GM19468 (cell line): ENCODE results near the gene PSTPIP2.
"Not testable (repeated sequence)": the region's sequence is repeated elsewhere in the genome, so short reads cannot be mapped to it uniquely, and the experiment has no call there.

Source experiments
- ATAC-seq: cut with Tn5 transposase; IDR thresholded peaks from one replicate; pipeline ENCODE4 v1.9.1; 2021; ENCODE audit warnings: mild to moderate bottlenecking, moderate library complexity, moderate number of reproducible peaks; ENCODE audit not compliant: unreplicated experiment; ENCODE audit errors: extremely low read depth

Gene PSTPIP2, protein sequence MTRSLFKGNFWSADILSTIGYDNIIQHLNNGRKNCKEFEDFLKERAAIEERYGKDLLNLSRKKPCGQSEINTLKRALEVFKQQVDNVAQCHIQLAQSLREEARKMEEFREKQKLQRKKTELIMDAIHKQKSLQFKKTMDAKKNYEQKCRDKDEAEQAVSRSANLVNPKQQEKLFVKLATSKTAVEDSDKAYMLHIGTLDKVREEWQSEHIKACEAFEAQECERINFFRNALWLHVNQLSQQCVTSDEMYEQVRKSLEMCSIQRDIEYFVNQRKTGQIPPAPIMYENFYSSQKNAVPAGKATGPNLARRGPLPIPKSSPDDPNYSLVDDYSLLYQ

DNA sequence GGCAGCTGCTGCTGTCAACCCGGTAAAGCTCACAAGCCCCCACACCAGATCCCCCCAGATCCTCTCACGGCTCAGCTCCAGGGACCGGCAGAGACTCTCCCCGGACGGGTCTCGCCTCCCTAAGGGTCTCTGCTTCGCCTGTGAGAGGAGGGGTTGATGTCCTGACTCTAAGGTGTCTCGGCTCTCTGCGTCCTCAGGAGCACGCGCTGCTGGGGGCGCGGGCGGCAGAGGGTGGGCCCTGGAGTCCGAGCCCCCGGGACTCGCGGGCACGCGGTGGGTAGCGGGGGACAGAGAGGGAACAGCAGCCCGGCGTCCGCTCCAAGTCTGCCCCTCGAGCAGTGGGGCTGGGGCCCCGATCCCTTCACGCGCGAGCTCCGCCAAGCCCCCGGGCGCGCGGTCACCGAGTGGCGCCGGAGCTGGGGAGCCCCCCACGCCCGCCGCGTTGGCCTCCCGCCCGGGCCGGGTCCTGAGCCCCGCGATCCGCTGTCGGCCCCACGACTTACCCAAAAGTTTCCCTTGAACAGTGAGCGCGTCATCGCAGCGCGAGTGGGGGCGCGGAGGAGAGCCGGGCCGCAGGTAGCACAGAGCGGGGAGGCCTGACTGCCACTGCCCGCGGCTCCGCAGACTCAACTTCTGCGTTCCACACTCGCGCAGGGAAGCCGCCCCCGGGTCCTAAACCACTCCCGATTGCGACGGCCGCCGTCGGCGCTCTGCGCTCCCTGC lies at the start of gene PSTPIP2:
PSTPIP2 (minus strand) TSS at position 608 of the 723 bp plus-strand sequence; CDS start at position 536, 72 bp downstream.
- no peak for ATAC-seq

DNA sequence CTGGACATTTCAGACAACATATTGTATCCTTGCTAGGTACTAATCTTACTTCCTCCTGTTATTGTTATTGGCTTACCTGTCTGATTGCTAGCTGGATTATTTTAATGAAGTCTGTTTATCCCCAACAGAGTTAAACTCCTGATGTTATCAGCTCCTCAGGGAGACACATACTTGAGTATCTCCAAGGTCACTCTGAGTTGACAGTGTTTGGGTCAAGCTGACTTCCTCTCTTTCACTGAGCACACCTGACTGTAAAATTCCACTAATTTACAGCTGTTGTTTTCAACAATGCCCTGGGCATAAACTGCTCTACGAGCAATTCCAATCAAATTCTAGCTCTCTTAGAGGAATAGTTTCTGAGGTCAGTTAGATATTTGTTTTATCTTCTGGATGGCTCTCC lies 41.7 kb upstream of the PSTPIP2 start:
- ATAC-seq = no peak

DNA sequence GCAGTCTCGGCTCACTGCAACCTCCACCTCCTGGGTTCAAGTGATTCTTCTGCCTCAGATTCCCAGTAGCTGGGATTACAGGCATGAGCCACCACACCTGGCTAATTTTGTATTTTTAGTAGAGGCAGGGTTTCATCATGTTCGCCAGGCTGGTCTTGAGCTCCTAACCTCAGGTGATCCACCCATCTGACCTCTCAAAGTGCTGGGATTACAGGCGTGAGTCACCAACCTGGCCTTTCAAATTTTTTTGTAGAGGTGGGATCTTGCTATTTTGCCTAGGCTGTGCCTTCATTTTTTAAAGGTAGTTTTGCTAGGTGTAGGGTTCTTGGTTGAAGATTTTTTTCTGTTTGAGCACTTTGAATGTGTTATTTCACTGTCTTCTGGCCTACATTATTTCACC lies 38.3 kb upstream of the PSTPIP2 start:
- ATAC-seq = no peak

DNA sequence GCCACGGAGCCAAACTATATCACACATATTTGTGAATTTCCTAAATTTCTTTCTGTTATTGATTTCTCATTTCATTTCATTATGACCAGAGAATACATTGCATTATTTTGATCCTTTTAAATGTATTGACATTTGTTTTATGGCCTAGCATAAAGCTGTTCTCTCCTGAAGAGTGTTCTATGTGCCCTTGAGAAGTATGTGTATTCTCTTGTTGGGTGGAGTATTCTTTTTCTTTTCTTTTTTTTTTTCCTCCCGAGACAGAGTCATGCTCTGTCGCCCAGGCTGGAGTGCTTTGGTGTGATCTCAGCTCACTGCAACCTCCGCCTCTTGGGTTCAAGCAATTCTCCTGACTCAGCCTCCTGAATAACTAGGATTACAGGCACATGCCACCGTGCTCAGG lies 37.3 kb upstream of the PSTPIP2 start:
- no peak for ATAC-seq

DNA sequence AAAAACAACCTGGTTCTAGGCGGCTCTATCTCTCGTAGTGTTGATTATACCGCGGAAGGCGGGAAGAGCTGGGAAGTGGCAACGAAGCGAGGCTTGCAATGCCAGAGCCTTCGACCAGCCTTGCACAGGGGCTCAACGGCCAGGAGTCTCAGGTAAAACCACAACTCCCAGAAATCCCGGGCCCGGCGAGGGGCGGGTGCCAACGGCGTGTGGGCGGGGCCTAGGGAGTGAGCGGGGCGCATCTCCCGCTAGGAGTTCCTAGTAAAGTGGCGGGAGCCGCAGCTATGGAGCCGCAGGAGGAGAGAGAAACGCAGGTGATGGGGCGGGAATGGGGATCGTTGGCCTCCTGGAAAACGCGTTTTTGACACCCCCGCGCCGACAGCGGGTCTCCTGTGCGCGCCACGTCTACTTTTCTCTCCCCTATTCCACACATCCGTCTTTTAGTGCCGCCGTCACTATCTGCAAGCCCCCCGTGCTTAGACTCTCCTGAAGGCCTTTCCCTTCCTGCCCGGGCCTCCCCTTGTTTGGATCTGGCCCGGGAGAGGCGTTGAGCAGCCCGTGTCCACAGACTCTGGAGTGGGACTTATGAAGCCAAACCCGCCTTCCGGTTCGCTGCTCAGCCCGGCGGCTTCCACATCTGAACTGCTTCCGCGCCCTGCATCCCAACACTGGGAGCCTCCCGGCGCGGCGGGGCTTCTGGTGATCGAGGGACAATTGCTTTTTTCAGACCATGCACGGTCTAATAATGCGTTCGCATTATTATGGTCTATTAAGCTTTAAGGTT lies 32.3 kb upstream of the PSTPIP2 start, which contains the start of gene HAUS1:
HAUS1 (plus strand) TSS at position 258 of the 784 bp plus-strand sequence; CDS start at position 285, 27 bp downstream.
- peak; percentile 60 for ATAC-seq

DNA sequence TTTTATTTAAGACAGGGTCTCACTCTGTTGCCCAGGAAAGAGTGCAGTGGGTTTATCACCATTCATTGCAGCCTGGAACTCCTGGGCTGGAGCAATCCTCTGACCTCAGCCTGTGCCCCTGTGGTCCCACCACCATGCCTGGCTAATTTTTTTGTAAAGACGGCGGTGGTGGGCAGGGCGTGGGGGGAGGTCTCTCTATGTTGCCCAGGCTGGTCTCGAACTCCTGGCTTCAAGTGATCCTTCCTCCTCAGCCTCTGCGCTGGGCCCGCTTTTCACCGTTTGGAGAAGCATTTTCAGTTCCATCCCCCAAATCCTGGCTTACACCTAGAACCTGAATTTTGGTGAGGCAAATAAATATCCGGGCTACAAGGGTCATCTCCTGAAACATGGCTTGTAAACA lies 27.4 kb upstream of the PSTPIP2 start:
- no peak for ATAC-seq

DNA sequence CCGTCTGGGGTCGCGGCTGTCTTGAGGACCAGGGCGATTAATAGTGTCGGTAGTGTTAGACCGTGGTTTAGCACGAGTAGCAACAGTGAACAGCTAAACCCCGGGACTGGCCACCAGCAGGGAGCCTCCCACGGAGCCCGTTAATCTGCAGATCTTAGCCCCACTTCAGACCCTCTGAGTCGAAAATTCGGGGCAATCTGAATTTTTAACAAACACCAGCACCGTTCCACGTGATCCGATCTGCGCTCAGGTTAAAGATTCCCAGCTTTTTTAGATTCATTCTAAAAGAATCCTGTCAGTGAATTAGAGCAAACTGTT lies 26.5 kb upstream of the PSTPIP2 start:
- ATAC-seq = no peak

DNA sequence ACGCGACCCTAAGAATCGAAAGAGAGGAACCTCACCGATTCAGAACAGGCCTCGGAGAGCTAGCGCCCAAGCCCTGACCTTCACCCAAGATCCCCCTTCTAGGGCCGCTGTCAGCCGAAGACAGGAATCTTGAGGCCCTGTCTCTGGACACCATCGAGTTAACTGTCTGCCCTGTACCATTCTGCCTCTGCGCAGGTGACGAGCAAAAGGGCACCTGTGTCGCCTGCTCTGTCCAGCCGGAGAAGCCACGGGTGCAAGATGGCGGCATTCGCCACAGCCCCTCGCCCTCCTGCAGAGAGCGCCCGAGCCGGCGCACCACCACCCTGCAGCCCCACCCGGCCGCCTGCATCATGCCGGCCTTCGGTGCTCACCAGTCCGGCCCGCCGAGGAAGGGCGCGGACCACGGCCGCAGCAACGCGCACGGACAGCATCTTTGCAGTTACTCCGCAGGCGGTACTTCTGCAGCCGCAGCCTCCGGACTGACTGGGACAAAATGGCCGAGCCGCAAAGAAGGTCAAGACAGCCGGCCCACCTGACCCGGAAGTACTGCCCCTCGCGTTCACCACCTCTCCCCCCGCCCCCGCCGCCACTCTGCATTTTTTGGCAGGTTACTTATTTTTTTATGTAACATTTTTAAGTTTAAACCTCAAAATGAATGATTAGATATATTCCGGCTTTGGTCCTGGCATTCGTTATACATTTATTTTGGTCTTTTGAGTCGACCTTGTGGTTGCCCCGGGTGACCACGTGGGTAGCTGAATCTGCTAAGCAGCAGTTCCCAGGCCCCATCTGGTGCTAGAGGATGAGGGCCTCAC lies 25.9 kb upstream of the PSTPIP2 start, which contains the start of gene ATP5F1A:
ATP5F1A (minus strand) TSS at position 496 of the 815 bp plus-strand sequence; CDS start at position 431, 65 bp downstream.
- ATAC-seq = peak; percentile 61

DNA sequence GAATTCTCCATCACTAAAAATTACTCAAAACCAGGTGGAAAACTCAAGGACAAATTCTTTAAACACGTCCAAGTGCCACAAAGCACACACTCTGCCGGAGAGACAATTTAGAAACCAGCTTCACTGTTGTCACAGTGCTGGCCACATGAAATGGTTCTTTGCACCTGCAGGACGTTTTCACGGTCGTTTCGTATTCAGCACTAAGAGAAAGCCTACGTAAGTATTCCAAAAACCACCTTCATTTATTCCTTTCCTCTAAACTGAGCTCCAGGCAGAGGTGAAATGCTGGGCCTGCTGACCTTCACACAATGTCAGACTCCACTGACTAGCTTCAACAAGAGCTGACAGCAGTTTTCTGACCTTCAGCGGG lies 25.4 kb upstream of the PSTPIP2 start:
- peak; percentile 9 for ATAC-seq

DNA sequence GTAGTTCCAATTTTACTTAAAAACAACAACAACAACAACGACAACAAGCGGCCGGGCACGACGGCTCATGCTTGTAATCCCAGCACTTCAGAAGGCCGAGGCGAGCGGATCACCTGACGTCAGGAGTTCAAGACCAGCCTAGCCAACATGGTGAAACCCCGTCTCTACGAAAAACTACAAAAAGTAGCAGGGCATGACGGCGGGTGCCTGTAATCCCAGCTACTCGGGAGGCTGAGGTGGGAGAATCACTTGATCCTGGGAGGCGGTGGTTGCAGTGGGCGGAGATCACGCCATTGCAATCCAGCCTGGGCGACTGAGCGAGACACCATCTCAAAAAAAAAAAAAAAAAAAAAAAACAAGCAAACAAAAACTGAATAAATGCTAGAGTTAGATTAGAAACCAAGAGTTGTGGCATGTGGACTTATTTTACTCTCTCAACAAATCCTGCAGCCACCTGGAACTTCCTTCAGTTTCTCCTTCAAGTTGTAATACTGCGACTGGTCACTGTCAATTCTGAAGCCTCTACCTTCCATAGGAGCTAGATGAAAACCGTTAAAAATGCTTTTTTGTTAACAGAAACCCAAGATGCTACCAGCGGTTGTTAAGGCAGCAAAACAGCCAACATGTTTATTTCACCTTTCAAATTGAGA lies 24.7 kb upstream of the PSTPIP2 start:
- ATAC-seq = no peak

DNA sequence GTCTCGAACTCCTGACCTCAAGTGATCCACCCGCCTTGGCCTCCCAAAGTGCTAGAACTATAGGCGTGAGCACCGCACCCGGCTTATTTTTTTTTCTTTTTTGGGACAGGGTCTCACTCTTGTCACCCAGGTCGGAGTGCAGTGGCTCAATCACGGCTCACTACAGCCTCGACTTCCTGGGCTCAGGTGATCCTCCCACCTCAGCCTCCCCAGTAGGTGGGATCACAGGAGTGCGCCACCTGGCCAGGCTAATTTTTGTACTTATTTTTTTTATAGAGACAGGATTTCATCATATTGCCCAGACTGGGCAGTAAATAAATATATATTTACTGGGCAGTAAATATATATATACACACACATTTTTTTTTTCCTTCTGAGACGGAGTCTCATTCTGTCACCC lies 23.5 kb upstream of the PSTPIP2 start:
- no peak for ATAC-seq

DNA sequence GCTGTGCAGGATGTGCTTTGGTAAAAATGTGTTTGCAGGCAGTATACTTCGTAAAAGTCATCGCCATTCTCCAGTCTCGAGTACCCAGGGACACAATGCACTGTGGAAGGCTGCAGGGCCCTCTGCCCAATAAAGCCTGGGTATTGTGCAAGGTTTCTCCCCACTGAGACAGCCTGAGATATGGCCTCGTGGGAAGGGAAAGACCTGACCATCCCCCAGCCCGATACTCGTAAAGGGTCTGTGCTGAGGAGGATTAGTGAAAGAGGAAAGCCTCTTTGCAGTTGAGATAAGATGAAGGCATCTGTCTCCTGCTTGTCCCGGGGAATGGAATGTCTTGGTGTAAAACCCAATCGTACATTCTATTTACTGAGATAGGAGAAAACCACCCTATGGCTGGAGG lies 16.4 kb upstream of the PSTPIP2 start:
- ATAC-seq = not testable (repeated sequence)

DNA sequence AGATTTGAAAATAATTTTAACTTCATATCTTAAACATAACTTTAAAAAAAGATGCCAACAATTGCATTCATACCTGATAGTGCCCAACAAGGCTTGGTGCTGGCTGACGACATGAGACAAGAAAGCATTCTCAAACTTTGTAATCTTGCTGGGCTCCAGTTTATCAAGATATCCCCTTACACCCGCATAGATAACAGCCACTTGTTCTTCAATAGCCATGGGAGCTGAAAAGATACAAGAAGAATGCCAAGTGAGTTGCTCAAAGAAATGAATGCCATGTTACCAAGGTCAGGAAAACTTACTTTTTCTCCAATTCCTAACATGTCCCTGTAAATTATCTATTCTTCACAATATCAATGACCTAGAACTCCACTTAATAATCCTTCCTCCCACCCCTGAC lies 12.4 kb upstream of the PSTPIP2 start:
- no peak for ATAC-seq

DNA sequence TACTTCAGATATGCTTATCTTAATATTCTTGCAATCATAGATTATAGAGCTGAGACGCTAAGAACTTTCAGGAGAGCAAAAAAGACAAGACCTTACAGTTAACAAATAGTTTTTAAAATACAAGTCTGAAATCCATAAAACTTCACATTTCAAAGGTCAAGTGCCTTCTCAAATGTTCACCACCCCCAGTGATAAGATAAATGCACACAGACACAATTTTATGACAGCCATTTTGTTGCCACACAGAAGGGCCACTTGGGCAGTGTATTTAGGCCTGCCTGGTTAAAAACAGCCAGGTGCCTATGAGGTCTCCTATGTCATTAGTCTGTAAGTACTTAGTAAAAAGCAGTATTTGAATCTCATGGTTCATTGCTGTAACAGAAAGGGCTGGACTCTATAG lies 8.1 kb upstream of the PSTPIP2 start:
- ATAC-seq = no peak

DNA sequence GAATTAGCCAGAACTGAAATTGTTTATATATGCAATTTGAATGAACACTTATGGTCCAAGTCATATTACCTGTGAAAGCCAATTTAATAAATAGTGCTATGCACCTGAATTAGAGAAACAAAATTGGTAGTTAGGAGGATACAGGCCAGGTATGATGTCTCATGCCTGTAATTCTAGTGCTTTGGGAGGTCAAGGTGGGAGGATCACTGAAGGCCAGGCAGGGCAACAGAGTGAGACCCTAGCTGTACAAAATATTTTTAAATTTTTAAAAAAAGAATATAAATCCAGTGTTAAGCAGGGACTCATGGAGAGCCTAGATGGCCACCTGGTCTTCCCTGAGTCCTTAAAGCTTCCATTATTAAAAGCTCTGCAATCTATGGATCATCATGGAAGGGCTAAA lies 7.3 kb upstream of the PSTPIP2 start:
- no peak for ATAC-seq

DNA sequence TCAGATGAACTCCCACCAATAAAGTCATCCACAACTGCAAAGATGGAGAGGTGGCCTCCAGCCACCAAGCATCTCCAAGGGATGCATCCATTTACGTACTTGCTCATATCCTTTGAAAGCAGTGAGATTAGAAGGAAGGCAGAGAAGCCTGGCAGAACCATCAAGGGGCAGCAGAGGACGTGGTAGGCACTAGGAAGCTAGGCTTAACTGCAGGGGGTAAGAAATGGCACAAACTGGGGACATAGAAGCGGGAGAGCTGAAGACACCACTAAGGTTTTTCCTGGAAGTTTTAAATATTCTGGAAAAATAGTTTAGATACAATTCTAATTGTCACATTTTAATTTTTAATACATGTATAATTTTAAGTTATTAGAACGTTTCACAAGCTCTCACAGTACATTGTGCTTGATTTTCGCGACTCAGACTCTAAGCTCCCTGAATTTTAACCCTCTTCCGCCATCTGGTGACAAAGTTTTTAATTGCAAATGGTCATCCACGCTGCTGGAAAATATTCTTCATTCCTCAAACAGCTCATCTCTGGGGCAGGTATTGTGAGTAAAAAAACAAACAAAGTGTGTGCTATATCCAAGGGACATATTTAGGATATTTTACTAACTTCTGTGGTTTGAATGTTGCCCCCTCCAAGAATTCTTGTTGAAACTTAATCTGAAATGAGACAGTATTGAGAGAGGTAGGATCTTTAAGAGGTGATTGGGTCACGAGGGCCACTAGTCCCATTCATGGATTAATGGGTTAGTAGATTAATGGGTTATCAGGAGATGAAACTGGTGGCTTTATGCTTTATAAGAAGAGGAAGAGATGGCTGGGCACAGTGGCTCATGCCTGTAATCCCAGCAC lies 1.6 kb upstream of the PSTPIP2 start:
- ATAC-seq = no peak

DNA sequence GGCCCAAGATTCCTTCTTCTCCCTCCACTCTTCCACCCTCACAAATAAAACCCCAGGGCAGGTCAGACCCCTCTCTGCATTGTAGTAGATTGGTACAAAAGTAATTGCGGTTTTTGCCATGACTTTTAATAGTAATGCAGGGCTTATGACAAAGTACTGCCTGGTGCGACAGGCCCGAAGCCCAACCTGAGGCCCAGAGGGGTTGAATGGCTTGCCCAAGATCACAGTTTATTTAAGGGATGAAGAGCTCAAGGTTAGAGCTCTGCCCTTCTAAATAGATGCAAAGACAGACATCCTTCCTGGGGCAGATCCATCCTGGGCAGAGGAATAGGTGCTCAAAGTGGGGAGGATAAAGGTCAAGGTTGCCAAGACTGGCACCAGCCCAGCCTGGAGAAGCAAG lies 899 bp upstream of the PSTPIP2 start:
- ATAC-seq = no peak

DNA sequence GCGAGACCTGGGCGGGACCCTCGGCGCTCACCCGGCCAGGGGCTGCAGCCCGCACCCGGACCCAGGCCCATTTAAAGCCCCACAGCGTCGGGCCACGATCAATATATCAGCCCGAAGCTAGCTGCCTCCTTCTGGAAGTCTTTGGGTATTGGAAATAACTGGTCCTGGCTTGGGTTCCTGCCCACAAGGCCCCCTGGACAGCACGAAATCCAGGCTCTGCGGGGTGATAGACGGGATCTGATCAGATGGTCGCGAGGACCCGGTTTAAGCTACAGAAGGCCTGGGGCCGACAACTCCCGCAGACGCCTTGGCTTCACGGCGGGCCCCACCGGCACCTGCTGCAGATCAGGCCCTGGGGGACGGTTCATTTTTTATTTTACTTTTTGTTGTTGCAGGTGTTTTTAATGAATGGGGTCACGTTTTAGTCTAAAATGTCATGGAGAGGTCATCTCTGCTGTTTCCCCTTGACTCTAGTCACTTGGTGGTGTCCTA lies 362 bp upstream of the PSTPIP2 start:
- no peak for ATAC-seq
